Measurements from ENCODE around the gene UGT1A10.
"Not testable (repeated sequence)": the region's sequence is repeated elsewhere in the genome, so short reads cannot be mapped to it uniquely, and the experiment has no call there.

UGT1A10 gene

DNA sequence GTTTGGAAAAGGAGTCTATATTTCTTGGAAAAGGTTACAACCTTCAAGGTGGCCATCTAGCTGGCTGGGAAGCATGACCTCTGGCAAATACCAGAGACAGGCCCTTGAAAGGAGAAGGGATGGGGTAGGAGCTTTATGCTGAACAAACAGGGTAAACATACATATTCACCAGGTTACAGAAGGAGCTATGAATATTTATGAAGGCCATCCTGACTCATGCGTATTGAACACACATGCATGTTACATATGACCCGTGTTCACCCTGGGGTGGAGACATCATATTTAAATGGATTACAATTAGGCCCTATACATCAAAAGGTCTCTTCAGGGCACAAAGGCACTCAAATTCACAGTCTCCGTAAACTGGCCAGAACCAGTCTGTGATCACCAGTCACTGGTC, 19.7 kb downstream of the UGT1A10 start:
- DNase-seq (ENCODE audit: low read depth), result not testable (repeated sequence)

DNA sequence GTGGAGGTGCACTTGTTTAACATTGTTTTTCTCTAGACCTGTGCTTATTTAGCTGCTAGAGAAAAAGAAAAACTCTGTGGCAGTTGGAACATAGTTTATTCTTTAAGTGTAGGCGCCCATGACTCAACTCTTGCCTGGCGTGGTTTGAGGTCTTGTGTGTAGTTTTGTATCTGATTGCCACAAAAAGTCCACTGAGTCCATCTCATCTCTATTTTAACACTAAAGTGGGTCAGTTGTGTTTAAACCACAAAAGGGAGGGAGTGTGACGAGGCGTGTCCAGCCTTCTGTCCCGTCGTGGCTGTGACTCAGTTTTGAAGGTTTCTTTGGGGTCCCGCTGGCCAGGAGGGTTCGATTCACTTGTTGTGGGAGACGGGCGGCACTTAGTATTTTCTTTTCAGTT, 20.2 kb downstream of the UGT1A10 start:
- no peak for DNase-seq (ENCODE audit: low read depth)

DNA sequence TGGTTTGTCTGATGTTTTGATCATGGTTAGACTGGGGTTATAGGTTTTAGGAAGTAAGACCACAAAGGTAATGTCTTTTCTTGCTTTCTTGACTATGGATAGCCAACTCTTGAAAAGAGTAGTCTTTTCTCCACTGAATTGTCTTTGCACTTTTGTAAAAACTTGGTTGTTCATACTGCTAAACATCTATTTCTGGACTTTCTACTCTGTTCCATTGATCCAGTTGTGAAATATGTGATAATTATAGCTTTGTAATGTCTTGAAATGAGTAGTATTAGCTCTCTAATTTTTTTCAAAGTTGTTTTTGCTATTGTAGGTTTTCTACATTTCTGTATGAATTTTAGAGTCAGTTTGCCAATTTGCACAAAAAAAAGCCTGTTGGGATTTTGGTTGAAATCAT, 22.4 kb downstream of the UGT1A10 start:
- DNase-seq (ENCODE audit: low read depth), result no peak

DNA sequence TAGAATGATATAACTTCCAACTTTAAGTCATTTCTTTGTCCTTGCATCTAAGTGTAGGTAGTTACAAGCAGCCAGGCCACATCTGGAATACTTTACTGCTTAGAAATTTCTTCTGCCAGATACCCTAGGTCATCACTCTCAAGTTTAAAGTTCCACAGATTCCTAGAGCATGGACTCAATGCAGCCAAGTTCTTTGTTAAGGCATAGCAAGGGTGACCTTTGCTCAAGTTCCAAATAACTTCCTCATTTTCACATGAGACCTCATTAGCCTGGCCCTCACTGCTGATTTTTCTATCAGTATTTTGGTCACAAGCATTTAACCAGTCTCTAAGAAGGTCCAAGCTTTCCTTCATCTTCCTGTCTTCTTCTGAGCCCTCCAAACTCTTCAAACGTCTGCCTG, 27.7 kb downstream of the UGT1A10 start:
- DNase-seq (ENCODE audit: low read depth), result no peak

DNA sequence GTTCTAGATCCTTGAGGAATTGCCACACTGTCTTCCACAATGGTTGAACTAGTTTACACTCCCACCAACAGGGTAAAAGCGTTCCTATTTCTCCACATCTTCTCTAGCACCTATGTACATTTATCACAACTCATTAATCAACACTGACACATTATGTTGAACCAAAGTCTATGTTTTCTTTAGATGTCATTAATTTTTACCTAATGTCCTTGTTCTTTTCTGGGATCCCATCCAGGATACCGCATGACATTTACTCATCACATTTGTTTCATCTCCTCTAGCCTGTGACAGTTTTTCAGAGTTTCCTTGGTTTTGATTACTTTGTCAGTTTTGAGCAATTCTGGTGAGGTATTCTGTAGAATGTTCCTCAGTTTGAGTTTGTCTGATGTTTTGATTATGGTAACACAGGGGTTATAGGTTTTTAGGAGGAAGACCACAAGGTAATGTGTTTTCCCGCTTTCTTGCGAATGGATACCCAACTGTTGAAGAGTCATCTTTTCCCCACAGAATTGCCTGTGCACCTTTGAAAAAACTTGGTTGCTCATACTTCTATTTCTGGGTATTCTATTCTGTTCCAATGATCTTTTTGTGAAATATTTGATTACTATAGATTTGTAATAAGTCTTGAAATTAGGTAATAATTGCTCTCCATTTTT, 32.5 kb downstream of the UGT1A10 start:
- no peak for DNase-seq (ENCODE audit: low read depth)

DNA sequence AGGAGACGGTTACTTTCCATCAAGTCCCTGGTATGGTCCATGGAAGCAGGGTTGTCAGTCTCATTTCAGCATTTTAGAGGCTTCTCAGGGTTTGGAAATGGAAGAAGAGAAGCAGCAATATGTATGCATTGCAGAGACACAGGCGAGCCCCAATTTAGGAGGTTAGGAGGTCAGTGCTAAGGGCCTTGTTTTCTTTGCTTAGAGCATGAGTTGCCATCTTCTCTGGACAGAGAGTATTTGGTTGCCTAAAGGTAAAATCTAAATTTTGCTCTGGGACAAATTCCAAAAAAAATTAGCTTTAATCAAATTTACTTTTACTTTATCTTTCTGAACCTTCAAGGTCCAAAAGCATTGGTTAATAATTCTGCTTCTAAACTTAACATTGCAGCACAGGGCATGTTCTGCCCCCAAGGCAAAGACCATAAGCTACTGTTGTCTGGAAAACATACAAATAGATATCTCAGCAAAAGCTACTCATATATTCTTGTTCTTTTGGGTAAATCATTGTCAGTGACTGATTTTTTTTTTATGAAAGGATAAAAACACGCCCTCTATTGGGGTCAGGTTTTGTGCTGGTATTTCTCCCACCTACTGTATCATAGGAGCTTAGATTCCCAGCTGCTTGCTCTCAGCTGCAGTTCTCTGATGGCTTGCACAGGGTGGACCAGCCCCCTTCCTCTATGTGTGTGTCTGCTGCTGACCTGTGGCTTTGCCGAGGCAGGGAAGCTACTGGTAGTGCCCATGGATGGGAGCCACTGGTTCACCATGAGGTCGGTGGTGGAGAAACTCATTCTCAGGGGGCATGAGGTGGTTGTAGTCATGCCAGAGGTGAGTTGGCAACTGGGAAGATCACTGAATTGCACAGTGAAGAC, 35.3 kb downstream of the UGT1A10 start, which contains the start of gene UGT1A9:
TSS of gene UGT1A9 (plus strand) at position 609 of the 872 bp plus-strand sequence. CDS start at position 646, 37 bp downstream.
- no peak for DNase-seq (ENCODE audit: low read depth)

DNA sequence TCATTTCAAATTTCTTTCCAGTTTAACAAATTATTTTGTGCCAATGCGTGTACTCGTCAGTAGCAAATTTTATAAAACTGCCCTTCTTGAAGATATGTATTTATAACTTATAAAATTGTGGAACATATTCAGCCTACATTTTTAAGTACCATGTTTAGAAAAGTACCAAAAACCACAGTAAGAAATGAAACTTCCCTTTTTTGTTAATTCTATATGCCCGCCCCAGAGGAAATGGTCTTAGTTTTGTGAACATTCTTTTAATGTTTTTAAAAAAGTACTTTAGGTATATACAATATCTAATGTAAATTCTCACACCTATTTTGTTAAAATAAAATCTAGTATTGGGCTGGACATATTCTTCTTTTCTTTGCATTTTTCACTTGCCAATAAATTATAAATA, 36.6 kb downstream of the UGT1A10 start:
- no peak for DNase-seq (ENCODE audit: low read depth)

DNA sequence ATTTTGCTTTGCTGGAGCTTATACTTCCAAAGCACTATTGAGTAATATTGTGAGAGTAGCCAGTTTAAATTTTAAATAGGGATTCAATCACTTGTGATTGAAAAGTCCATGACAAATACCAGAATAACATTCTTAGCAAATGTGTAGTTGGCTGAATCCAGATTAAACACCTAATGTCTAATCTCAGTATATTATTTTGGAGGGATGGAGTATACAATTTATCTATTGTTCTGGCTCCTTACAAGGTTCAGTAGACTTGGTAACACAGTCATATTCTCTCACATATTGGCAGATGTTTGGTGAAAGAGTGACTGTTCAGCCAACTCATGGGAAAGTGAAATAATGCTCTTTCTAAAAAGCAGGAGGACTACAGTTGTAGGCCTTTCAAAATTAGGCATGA, 37.6 kb downstream of the UGT1A10 start:
- no peak for DNase-seq (ENCODE audit: low read depth)

DNA sequence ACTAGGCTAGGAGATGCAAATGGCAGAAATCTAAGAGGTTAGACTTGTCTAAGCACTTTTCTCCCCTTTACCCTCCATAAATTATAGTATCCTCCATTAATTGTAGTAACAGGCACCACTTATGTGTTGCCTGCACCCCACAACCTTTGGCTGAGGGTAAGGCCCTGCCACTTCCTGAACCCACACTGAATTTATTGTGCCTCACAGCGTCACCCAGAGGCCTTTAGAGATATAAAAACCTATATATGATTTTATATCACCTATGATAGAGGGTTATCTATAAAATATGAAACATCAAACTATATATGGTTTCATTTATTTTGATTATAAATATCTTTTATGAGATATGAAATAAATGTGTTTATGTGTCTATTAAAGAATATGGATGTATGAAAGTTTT, 38.1 kb downstream of the UGT1A10 start:
- no peak for DNase-seq (ENCODE audit: low read depth)

DNA sequence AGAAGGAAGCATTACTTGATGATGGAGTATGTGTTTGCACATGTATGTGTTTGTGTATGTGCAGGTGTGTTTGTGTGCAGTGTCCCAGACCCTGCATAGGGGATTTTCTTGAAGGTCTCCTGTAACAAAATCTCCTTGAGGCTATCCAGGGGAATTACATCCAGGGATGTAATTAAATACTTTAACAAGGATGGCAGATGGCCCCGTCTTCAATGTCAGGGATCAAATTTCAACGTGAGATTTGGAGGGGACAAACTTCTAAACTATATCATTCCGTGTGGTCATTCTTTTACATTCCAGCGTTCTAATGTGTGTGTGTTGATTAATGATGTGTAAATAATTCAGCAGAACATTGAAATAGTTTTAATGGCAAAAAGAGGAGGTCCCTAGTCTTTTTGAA, 38.7 kb downstream of the UGT1A10 start:
- no peak for DNase-seq (ENCODE audit: low read depth)

DNA sequence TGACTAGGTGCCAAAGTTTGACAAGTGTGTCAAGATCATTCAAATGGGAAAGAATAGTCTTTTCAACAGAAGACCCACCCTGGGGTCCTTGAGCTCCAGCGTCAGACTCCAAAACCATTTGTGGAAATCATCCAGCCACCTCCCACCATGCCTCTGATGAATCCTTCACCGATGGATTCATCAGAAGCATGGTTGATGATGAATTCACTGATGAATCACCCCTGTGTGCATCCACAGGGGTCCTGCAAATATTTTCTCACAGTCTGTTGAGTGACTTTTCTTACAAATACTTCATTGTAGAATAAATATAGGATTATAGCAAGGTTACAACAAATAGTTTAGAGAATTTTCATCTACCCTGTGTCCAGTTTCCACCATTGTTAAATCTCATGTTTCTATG, 39.8 kb downstream of the UGT1A10 start:
- no peak for DNase-seq (ENCODE audit: low read depth)

DNA sequence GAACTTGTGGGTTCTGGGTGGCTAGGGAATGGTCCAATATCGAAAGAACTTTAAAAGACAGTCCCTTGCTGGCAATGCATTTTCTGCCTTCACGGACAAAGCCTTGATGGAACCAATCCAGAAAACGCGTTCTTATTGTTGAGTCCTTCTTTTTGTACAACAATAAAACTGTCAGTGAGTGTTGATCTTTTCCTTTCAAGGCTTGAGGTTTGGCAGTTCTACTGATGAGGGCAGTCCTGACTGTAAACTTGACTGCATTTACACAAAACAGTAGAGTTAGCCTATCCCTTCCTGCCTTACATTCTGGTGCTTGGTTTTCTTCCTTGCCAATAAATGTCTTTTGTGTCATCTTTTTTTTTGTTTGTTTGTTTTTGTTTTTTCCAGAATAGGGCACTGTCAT, 42.9 kb downstream of the UGT1A10 start:
- no peak for DNase-seq (ENCODE audit: low read depth)

DNA sequence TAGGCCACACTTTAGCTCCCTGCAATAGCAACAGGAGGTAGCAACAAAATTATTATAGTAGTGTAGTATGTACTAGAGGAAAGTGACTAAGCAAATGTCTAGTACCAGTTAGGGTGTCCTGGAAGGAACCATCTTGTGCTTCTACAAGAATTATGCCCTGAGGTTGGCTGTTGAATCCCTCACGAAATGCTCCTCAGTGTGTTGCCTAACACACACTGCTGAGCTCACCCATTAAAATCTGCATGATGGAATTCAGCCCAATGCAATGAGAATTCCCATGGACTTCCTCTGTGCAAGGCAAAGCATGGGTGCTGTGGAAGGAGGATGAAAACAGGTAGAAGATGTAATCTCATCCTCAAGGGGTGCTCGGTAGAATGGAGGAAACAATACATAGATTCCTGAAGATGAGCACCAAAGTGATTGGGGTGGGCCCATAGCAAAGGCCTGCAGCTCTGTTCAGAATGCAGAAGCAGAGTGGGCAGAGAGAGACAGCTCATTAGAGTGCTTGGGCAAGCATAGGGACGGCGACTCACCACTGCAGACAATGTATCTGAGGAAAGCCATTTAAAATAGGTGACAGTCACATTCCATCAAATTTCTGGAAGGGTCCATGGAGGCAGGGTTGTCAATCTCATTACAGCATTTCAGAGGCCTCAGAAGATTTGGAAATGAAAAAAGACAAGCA, 44.3 kb downstream of the UGT1A10 start:
- no peak for DNase-seq (ENCODE audit: low read depth)

DNA sequence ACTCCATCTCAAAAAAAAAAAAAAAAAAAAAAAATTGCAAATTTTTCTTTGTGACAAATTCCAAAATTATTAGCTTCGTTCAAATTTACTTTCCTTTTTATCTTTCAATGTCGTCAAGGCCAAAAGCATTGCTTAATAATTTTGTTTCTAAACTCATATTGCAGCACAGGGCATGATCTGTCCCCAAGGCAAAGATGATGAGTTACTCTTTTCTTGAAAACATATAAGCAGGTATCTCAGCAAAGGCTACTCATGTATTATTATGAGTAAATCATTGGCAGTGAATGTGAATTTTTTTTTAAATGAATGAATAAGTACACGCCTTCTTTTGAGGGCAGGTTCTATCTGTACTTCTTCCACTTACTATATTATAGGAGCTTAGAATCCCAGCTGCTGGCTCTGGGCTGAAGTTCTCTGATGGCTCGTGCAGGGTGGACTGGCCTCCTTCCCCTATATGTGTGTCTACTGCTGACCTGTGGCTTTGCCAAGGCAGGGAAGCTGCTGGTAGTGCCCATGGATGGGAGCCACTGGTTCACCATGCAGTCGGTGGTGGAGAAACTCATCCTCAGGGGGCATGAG, 45.4 kb downstream of the UGT1A10 start, which contains the start of gene UGT1A7:
TSS of gene UGT1A7 (plus strand) at position 381 of the 579 bp plus-strand sequence. CDS start at position 418, 37 bp downstream.
- no peak for DNase-seq (ENCODE audit: low read depth)

DNA sequence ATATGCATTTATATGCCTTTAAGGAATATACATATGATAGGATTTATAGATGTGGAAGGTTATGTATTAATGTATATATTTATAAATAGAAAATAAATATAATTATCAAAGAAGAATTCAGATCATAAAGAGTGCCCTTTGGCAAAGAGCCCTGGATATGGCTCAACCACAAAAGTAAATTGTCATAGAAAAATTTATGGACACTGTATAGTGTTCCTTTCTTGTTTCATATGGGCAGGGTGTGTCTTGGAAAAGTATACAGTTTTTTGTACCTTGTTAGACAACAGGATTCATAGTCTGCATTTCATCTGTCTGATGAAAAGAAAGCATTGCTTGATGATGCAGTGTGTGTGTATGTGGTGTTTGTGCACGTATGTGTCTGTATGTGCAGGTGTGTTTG, 48.4 kb downstream of the UGT1A10 start:
- no peak for DNase-seq (ENCODE audit: low read depth)

DNA sequence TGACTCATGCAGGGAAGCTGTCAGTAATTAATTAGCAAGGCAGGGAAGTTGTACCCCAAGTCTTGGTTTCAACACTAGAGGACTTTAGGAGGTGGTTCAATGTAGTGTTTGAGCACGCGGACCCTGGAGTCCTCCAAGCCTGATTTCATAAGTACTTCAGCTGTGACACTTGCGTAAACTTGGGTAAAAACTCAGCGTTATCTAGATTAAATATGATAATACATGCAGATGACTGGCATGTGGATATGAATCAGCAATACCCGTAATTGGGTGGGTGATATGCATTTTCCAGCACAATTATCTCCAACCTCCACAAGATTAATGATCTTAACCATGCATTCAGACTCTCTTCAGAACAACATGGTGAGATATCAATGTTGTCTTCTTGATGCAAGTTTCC, 50.7 kb downstream of the UGT1A10 start:
- DNase-seq (ENCODE audit: low read depth), result no peak

DNA sequence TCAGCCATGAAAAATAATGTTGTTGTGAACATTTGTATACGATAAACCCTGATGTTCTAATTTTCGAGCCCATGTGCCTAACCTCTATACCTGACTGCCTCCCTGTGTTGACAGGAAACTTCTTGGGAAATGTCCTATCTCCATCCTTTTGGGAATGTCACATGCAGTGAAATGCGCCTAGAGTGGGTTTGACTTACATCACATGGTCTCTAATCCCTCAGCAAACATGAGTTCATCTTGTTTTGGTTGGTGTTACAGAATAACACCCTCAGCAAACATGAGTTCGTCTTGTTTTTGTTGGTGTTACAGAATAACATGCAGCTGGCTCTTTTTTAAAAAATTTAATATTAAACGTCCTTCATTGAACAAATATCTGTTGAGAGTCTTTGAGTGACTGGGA, 52.1 kb downstream of the UGT1A10 start:
- no peak for DNase-seq (ENCODE audit: low read depth)

DNA sequence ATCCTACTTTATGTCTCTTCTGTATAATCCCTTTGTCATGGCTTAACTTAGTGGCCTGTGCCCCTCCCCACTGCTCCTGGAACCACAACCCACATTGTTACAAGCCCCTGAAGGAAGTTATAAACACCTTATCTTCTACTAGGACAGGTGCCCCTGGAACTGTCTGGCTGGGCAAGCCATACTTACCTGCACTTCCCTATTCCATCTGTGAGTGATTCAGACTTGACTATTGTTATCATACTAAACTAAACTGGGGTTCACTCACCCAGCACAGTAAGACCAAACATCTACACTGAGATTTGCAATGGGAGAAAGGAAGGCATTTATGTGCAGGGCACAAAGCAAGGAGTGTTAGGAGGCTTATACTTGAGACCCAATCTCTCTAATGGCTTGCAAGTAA, 52.8 kb downstream of the UGT1A10 start:
- no peak for DNase-seq (ENCODE audit: low read depth)

DNA sequence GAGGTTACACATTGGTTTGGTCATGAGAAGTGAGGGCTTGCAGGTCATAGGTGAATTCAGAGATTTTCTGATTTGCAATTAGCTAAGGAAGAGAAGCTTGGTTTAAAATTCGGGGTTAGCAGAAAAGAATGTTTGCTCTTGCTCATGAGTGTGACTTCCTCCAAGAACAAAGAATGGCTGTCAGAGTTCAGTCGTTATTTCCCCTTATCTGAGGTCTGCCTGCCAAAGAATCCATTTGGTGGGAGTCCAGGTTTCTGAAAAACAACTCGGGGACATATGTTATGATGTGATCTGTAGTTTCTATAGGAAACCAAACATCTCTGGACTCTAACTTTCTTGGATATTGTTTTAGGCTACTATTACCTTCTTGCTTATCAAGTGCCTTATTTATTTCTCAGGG, 53.3 kb downstream of the UGT1A10 start:
- DNase-seq (ENCODE audit: low read depth), result no peak

DNA sequence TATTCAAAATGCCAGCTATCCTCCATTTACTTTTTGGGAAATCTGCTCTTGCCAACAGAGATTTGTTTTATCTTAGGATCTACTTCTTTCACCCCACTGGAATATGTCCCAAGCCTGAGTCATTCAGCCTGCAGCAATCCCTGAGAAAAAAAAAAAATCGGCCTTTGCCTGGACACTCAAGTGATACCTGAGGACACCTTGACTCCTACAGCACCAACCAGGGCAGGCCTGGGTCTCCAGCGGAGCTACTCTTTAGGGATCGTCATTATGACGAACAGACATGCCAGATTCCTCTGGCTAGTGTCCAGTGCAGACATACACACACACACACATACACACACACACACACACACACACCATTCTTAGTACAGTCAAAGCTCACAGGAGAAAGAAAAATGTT, 54.2 kb downstream of the UGT1A10 start:
- DNase-seq (ENCODE audit: low read depth), result no peak

DNA sequence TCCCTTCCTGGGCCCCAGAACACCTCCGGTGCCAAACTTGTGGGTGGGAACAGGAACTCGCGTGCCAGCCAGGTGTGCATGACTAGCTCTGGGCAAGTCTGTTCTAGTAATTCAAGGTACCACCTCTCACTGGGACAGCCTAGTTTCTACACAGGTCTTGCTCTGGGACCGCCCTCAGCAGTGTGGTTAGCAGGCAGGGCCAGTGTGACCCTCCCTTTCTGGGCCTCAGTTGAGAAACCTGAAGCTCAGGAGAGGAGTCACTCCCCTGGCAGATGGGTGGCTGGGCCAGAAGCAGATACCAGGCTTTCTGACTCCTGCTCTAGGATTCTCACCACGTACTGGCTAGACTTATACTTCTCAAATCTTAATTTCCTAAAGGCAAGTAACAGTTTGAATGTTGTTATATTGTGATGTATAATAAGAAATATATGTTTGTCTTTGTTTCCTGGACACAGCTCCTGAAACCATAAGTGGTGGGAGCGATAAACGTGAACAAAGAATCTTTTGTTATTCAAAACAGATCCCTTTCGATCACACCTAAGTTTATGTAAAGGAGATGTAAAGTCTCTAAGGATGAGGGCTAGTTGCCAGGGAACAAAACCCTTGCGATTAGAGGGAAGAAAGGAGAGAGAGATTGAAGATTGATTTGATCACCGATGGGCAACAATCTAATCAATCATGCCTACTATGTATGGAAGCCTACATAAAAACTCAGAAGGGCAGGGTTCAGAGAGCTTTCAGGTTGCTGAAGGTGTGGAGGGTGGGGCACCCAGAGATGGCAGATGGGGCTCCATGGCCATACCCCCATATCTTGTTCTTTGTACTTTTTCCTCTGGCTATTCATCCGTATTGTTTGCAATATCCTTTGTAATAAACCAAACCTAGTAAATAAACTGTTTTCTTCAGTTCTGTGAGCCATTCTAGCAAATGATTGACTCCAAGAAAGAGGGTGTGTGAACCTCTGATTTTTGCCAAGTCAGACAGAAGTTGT, 55.5 kb downstream of the UGT1A10 start:
- DNase-seq (ENCODE audit: low read depth), result no peak

Measured in activated T-cell treated with anti-CD3 and anti-CD28 coated beads for 1 hour (primary cell).